NCI-H128 (cell line): ENCODE data around the gene STRN4.
"Not testable (repeated sequence)": the region's sequence is repeated elsewhere in the genome, so short reads cannot be mapped to it uniquely, and the experiment has no call there.

Experiments
- DNase-seq: peaks from one replicate; lab custom pipeline; 2025; ENCODE audit not compliant: unreplicated experiment; lab: John Stamatoyannopoulos, UW

The STRN4 gene

GRCh38 chr19:46714444-46715106 lies 31.7 kb downstream of the STRN4 start:
- DNase-seq = no peak

- peak; percentile 40 for DNase-seq
Observed at GRCh38 chr19:46713781-46714443, 32.3 kb downstream of the STRN4 start.

GRCh38 chr19:46712768-46713338 lies 33.4 kb downstream of the STRN4 start:
- DNase-seq = not testable (repeated sequence)

- DNase-seq = no peak
Observed at GRCh38 chr19:46710687-46711086, 35.6 kb downstream of the STRN4 start.

- DNase-seq = no peak
Observed at GRCh38 chr19:46704379-46705076, 41.7 kb downstream of the STRN4 start.

- no peak for DNase-seq
Observed at GRCh38 chr19:46700704-46701103, 45.5 kb downstream of the STRN4 start.

GRCh38 chr19:46698395-46699321 lies 47.6 kb downstream of the STRN4 start:
- no peak for DNase-seq

GRCh38 chr19:46697204-46697960 lies 48.9 kb downstream of the STRN4 start:
- no peak for DNase-seq

- no peak for DNase-seq
Observed at GRCh38 chr19:46696866-46697203, 49.4 kb downstream of the STRN4 start.

GRCh38 chr19:46696052-46696451 lies 50.2 kb downstream of the STRN4 start:
- no peak for DNase-seq

- DNase-seq = no peak
Observed at GRCh38 chr19:46693760-46694159, 52.5 kb downstream of the STRN4 start.

- no peak for DNase-seq
Observed at GRCh38 chr19:46692918-46693722, 53.1 kb downstream of the STRN4 start.

- no peak for DNase-seq
Observed at GRCh38 chr19:46691948-46692347, 54.3 kb downstream of the STRN4 start.

- DNase-seq = no peak
Observed at GRCh38 chr19:46691104-46691503, 55.1 kb downstream of the STRN4 start.

- no peak for DNase-seq
Observed at GRCh38 chr19:46689358-46689757, 56.9 kb downstream of the STRN4 start.

- no peak for DNase-seq
Observed at GRCh38 chr19:46687438-46688145, 58.7 kb downstream of the STRN4 start.

GRCh38 chr19:46685189-46685588 lies 61.1 kb downstream of the STRN4 start:
- no peak for DNase-seq

- no peak for DNase-seq
Observed at GRCh38 chr19:46678110-46678732, 68.0 kb downstream of the STRN4 start.
